Astrocyte (in vitro differentiated cells and primary cell): Measurements from ENCODE around the gene ABCC1.

ENCODE experiments used
- CTCF ChIP-seq: IDR thresholded peaks from 2 replicates; pipeline ENCODE4 v1.5.1; 2011; ENCODE audit warnings: low read depth, mild to moderate bottlenecking, inconsistent platforms, low read length, moderate library complexity; ENCODE audit not compliant: insufficient read depth
- EZH2 ChIP-seq: IDR thresholded peaks from 2 replicates; pipeline ENCODE4 v1.6.1; 2012; ENCODE audit warnings: mild to moderate bottlenecking, low read length, inconsistent platforms; ENCODE audit not compliant: insufficient read depth

DNA sequence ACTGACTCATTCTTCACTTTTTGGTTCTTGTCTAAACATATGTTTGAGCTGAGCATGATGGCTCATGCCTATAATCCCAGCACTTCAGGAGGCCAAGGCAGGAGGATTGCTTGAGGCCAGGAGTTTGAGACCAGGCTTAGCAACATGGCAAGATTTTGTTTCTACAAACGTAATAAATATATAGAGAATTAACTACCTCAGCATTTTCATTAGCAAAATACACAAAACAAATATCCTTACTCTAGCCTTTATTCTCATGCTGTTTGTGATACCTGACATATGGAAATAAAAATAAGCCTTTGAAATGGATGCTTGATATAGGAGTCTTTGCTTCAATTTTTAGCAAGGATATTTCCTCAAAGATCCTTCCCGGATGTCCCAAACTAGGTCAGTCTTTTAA, 132.8 kb downstream of the ABCC1 start:
- no peak for TF ChIP-seq CTCF
- no peak for TF ChIP-seq EZH2
